HCT116 (cell line): Measurements from ENCODE around the gene ADAMTS6. TPM values are rescaled to one million over a fixed set of nuclear protein-coding genes. Genes with fewer than 3 reads are reported as not detected.

Experiments used
- ATAC-seq: fragments of 200-7000 bp; cut with Tn5 transposase; 2 replicates; pipeline ENCODE4 v1.9.1; 2020; ENCODE audit warnings: mild to moderate bottlenecking, moderate library complexity
- BruUV-seq: library from RNA; stranded (reverse); fragments of 400-500 nt; replicated peaks from 2 replicates; lab custom pipeline; 2021; lab: Mats Ljungman, UMichigan
- CTCF ChIA-PET: fragments of 300-600 bp; sonication (Branson Sonifier 250); formaldehyde crosslinking; loops from one replicate; lab custom pipeline; 2021; ENCODE audit warnings: antibody characterized with exemption; lab: Charles Lee
- POLR2A ChIA-PET: fragments of 300-600, 350-600 bp; sonication (Branson Sonifier 250); formaldehyde crosslinking; loops from one replicate; lab custom pipeline; 2021; ENCODE audit warnings: antibody characterized with exemption; lab: Charles Lee
- RAD21 ChIA-PET, 2 experiments: fragments of 300-600 bp; sonication (Branson Sonifier 250); formaldehyde crosslinking; loops; one replicate each; lab custom pipeline; 2023; ENCODE audit warnings: low total read pairs in 2 of 2; ENCODE audit not compliant: uncharacterized antibody in 2 of 2, unreplicated experiment in 2 of 2, low non-redundant PET in 1 of 2; lab: Charles Lee
- DNase-seq: peaks from one replicate; pipeline ENCODE4 v3.0.0-alpha.2; 2010; ENCODE audit warnings: low read depth, low spot score
- H2AFZ ChIP-seq: fragments of 200-600 bp; shearing (Covaris generic), sonication (generic); 2 replicates; pipeline ENCODE4 v1.6.1; 2017; ENCODE audit warnings: low read depth, mixed run types, mixed read lengths, antibody characterized with exemption, low read length; ENCODE audit not compliant: poor library complexity, severe bottlenecking
- H3K27ac ChIP-seq: 2 replicates; pipeline ENCODE4 v1.5.1; 2012; ENCODE audit warnings: low read depth, low read length
- H3K27me3 ChIP-seq: fragments of 200-600 bp; sonication (generic); 2 replicates; pipeline ENCODE4 v1.6.1; 2016; ENCODE audit warnings: mixed run types, low read length, mixed read lengths; ENCODE audit not compliant: insufficient read depth
- H3K36me3 ChIP-seq, 2 experiments: fragments of 200-500 bp in 1 of 2; fragments of 200-600 bp in 1 of 2; sonication (Bioruptor generic) in 1 of 2; sonication (generic) in 1 of 2; 2 replicates each; pipeline versions ENCODE4 v1.5.1 to v1.6.1; 2014 to 2016; ENCODE audit warnings: low read length in 2 of 2, inconsistent platforms in 1 of 2, mixed read lengths in 1 of 2, mixed run types in 1 of 2; ENCODE audit not compliant: insufficient read depth in 2 of 2, control insufficient read depth in 1 of 2
- H3K4me1 ChIP-seq, 2 experiments: fragments of 200-600 bp in 1 of 2; sonication (generic) in 1 of 2; 2 replicates each; pipeline versions ENCODE4 v1.5.1 to v1.6.1; 2012 to 2017; ENCODE audit warnings: low read length in 2 of 2, inconsistent platforms in 1 of 2, mild to moderate bottlenecking in 1 of 2, mixed read lengths in 1 of 2, mixed run types in 1 of 2, moderate library complexity in 1 of 2; ENCODE audit not compliant: insufficient read depth in 2 of 2, control insufficient read depth in 1 of 2
- H3K4me2 ChIP-seq: fragments of 200-600 bp; sonication (generic); 2 replicates; pipeline ENCODE4 v1.6.1; 2017; ENCODE audit warnings: mixed run types, low read length, mixed read lengths
- H3K4me3 ChIP-seq, 2 experiments: fragments of 200-600 bp in 1 of 2; sonication (generic) in 1 of 2; replicated peaks in 1 of 2; 2 replicates each; pipeline ENCODE4 v1.5.1; 2011 to 2016; ENCODE audit warnings: low read length in 2 of 2, control low read depth in 1 of 2, low read depth in 1 of 2, mild to moderate bottlenecking in 1 of 2, mixed read lengths in 1 of 2, mixed run types in 1 of 2
- H3K79me2 ChIP-seq: fragments of 200-600 bp; sonication (generic); 2 replicates; pipeline ENCODE4 v1.6.1; 2017; ENCODE audit warnings: mild to moderate bottlenecking, mixed run types, low read length, moderate library complexity, mixed read lengths; ENCODE audit not compliant: insufficient read depth
- H3K9ac ChIP-seq: fragments of 200-600 bp; sonication (generic); 2 replicates; pipeline ENCODE4 v1.6.1; 2016; ENCODE audit warnings: low read length, mixed read lengths
- H3K9me2 ChIP-seq: fragments of 200-600 bp; sonication (generic), shearing (Covaris generic); 2 replicates; pipeline ENCODE4 v1.6.1; 2017; ENCODE audit warnings: mixed run types, mild to moderate bottlenecking, moderate library complexity; ENCODE audit not compliant: insufficient read depth
- H3K9me3 ChIP-seq, 2 experiments: fragments of 200-500 bp in 1 of 2; fragments of 200-600 bp in 1 of 2; sonication (Bioruptor generic) in 1 of 2; sonication (generic) in 1 of 2; 2 replicates each; pipeline ENCODE4 v1.6.1; 2014 to 2017; ENCODE audit warnings: low read length in 2 of 2, mixed read lengths in 2 of 2, inconsistent platforms in 1 of 2, low read depth in 1 of 2, mild to moderate bottlenecking in 1 of 2, mixed run types in 1 of 2, moderate library complexity in 1 of 2; ENCODE audit not compliant: control insufficient read depth in 1 of 2, insufficient read depth in 1 of 2
- H4K20me1 ChIP-seq: fragments of 200-600 bp; sonication (generic), shearing (Covaris generic); 2 replicates; pipeline ENCODE4 v1.6.1; 2017; ENCODE audit warnings: mixed run types, mild to moderate bottlenecking, moderate library complexity; ENCODE audit not compliant: insufficient read depth
- CEBPB ChIP-seq: IDR thresholded peaks from 2 replicates; pipeline ENCODE4 v1.6.1; 2012; ENCODE audit warnings: low read depth
- EGR1 ChIP-seq: IDR thresholded peaks from 2 replicates; pipeline ENCODE4 v1.6.1; 2012; ENCODE audit warnings: low read depth
- ELF1 ChIP-seq: IDR thresholded peaks from 2 replicates; pipeline ENCODE4 v1.6.1; 2012; ENCODE audit warnings: low read depth, borderline replicate concordance
- EZH2phosphoT487 ChIP-seq: fragments of 200-600 bp; IDR thresholded peaks from 2 replicates; pipeline ENCODE4 v1.6.1; 2018; ENCODE audit warnings: antibody characterized with exemption, borderline replicate concordance
- MAX ChIP-seq: IDR thresholded peaks from 2 replicates; pipeline ENCODE4 v1.6.1; 2012
- POLR2A ChIP-seq: IDR thresholded peaks from 2 replicates; pipeline ENCODE4 v1.7.0; 2011; ENCODE audit warnings: borderline replicate concordance; ENCODE audit not compliant: insufficient read depth, insufficient read length; ENCODE audit errors: extremely low read depth
- RAD21 ChIP-seq: IDR thresholded peaks from 2 replicates; pipeline ENCODE4 v1.6.1; 2012; ENCODE audit warnings: low read depth, mild to moderate bottlenecking
- SP1 ChIP-seq: IDR thresholded peaks from 2 replicates; pipeline ENCODE4 v1.6.1; 2012; ENCODE audit warnings: low read depth
- SRF ChIP-seq: IDR thresholded peaks from 2 replicates; pipeline ENCODE4 v1.6.1; 2012; ENCODE audit warnings: low read depth
- TCF7L2 ChIP-seq: IDR thresholded peaks from 2 replicates; pipeline ENCODE4 v1.7.0; 2011; ENCODE audit warnings: borderline replicate concordance, inconsistent platforms; ENCODE audit not compliant: insufficient read depth, insufficient read length; ENCODE audit errors: extremely low read depth
- YY1 ChIP-seq: IDR thresholded peaks from 2 replicates; pipeline ENCODE4 v1.6.1; 2011; ENCODE audit warnings: low read length, low read depth, moderate library complexity, mild to moderate bottlenecking; ENCODE audit not compliant: insufficient replicate concordance; ENCODE audit errors: extremely low read depth
- ZBTB33 ChIP-seq: IDR thresholded peaks from 2 replicates; pipeline ENCODE4 v1.6.1; 2011; ENCODE audit warnings: mild to moderate bottlenecking, low read length, moderate library complexity; ENCODE audit not compliant: insufficient replicate concordance; ENCODE audit errors: extremely low read depth
- ZFX ChIP-seq: fragments of 450-650 bp; IDR thresholded peaks from 2 replicates; pipeline ENCODE4 v1.6.1; 2017
- ZNF274 ChIP-seq: fragments of 200-500 bp; sonication (Bioruptor generic); IDR thresholded peaks from 2 replicates; pipeline ENCODE4 v1.6.1; 2014; ENCODE audit warnings: mild to moderate bottlenecking, low read depth, low read length, inconsistent platforms
- intact Hi-C: fragments of 100-400 bp; cut with micrococcal nuclease; formaldehyde crosslinking; loops from 2 replicates; pipeline ENCODE4 v1.10.0; 2022
- total RNA-seq: library from RNA; stranded (reverse); gene quantifications from one replicate; pipeline ENCODE4 v1.2.1, GENCODE V29; 2021; ENCODE audit not compliant: unreplicated experiment
- TF ChIP-seq, protein P1 (sequence below), 3 experiments: fragments of 200-600 bp in 1 of 3; sonication (generic) in 1 of 3; IDR thresholded peaks in 2 of 3; conservative IDR thresholded peaks in 1 of 3; 2 replicates each; pipeline ENCODE4 v1.5.1; 2012 to 2017; ENCODE audit warnings: low read depth in 2 of 3, low read length in 2 of 3, antibody characterized with exemption in 1 of 3, borderline replicate concordance in 1 of 3, control low read depth in 1 of 3, mild to moderate bottlenecking in 1 of 3, mixed read lengths in 1 of 3, mixed run types in 1 of 3, moderate library complexity in 1 of 3; ENCODE audit not compliant: insufficient read depth in 1 of 3

Gene ADAMTS6
- total RNA-seq, 1 experiment from 2014 or later = 0.93 TPM

DNA sequence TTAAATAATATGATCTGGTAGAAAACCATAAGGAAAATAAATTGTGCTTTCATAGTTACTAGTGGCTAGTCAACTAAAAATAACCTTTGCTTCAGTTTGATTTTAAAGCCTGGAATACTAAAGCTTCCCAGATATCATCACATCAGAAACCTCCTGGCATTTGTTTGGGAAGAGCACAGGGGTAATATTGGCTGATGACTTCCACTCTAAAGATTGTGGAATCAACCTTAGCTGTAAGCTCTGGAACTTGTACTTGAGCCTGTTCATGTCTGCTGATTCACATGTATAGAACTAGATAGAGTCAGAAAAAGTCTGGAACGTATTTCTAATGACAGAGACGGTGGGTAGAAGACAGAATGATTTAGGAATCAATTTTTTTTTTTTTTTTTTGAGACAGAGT, 367.9 kb downstream of the ADAMTS6 start:
- no peak overlapping the region for H2AFZ ChIP-seq
- H3K79me2 ChIP-seq = no peaks in the 10 kb centered on the region
- RAD21 ChIA-PET = no interaction called here
- H3K9ac ChIP-seq = no peak overlapping the region
- H3K27ac ChIP-seq = no peak overlapping the region
- H3K36me3 ChIP-seq = no peaks in the 10 kb centered on the region
- no peaks in the 10 kb centered on the region for H4K20me1 ChIP-seq
- CTCF ChIA-PET = no interaction called here
- intact Hi-C loops = no loop called here
- no peak overlapping the region for H3K4me3 ChIP-seq
- H3K4me1 ChIP-seq = no peaks in the 10 kb centered on the region
- no peaks in the 10 kb centered on the region for H3K27me3 ChIP-seq
- POLR2A ChIA-PET = no interaction called here
- TF ChIP-seq, protein P1, sequence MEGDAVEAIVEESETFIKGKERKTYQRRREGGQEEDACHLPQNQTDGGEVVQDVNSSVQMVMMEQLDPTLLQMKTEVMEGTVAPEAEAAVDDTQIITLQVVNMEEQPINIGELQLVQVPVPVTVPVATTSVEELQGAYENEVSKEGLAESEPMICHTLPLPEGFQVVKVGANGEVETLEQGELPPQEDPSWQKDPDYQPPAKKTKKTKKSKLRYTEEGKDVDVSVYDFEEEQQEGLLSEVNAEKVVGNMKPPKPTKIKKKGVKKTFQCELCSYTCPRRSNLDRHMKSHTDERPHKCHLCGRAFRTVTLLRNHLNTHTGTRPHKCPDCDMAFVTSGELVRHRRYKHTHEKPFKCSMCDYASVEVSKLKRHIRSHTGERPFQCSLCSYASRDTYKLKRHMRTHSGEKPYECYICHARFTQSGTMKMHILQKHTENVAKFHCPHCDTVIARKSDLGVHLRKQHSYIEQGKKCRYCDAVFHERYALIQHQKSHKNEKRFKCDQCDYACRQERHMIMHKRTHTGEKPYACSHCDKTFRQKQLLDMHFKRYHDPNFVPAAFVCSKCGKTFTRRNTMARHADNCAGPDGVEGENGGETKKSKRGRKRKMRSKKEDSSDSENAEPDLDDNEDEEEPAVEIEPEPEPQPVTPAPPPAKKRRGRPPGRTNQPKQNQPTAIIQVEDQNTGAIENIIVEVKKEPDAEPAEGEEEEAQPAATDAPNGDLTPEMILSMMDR (IDR thresholded peaks at IDR 0.05 in 2 of 3, conservative IDR thresholded peaks at IDR 0.05 in 1 of 3; ENCODE audit: borderline replicate concordance in 1 of 3, insufficient read depth in 1 of 3, low read depth in 2 of 3, low read length in 2 of 3) = no peak
- TF ChIP-seq CEBPB = no peak
- no peak for TF ChIP-seq SRF
- no peak for TF ChIP-seq POLR2A
- TF ChIP-seq MAX = no peak
- TF ChIP-seq ZBTB33 = no peak
- no peak for TF ChIP-seq RAD21
- no peak for TF ChIP-seq ZFX
- no peak for TF ChIP-seq TCF7L2
- no peak for TF ChIP-seq SP1
- TF ChIP-seq ELF1 = no peak
- TF ChIP-seq EGR1 = no peak
- TF ChIP-seq ZNF274 = no peak
- TF ChIP-seq EZH2phosphoT487 = no peak
- TF ChIP-seq YY1 = no peak
- H3K9me2 ChIP-seq = no peaks in the 10 kb centered on the region
- H3K9me3 ChIP-seq = no peaks in the 10 kb centered on the region; a peak in 1 of 4 replicates
- ATAC-seq (no peak), DNase-seq (no peak)
- H3K4me2 ChIP-seq = no peak overlapping the region
- BruUV-seq = no TSS peak
